Nucleus accumbens (tissue), 56 donors: ENCODE data around the gene MYOT.
"Not testable (repeated sequence)": the region's sequence is repeated elsewhere in the genome, so short reads cannot be mapped to it uniquely, and the experiment has no call there.

Source experiments
- DNase-seq, 56 donors: peaks; one replicate each; lab custom pipeline; 2025; lab: John Stamatoyannopoulos, UW

MYOT gene

DNA sequence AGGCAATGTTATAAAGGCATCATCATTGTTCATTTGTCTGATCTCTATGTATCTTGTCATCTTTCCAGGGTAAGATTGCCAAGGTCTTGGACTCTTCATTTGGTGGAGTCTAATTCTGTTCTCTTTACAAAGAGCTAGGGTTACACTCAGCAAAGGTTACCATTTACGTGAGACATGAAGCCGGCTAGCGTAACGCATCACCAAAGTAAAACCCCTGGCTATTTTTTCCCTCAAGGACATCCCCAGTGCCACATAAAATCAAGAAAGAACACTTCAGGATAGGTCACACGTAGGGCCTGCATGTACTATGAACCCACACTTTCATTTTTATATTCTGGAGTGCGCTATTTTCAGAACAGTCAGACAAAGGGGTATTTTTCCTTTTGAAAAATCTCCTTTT lies 20.0 kb upstream of the MYOT start:
- no peak for DNase-seq

DNA sequence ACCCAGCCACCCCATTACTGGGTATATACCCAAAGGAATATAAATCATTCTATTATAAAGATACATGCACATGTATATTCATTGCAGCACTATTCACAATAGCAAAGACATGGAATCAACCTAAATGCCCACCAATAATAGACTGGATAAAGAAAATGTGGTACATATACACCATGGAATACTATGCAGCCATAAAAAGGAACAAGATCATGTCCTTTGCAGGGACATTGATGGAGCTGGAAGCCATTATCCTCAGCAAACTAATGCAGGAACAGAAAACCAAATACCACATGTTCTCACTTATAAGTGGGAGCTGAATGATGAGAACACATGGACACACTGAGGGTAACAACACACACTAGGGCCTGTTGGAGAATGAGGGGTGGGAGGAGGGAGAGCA lies 14.5 kb upstream of the MYOT start:
- DNase-seq, result not testable (repeated sequence)

DNA sequence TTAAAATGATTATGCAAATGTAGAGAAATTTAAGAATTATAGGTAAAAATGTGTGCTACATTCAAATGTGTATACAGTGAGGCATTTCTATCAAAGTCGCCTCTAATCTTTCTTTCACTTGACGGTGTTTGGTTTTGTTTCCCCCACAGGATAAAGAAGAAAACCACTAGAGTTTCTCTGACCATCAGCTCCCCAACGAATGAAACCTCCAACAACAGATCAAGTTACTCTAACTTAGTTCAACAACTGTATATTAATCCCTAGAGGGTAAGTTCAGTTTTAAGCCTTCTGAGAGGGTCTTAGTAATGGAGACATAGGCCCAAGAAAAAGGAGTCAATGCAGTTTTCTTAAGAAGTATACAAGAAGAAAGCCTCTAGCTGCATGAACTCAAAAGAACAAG lies 11.5 kb upstream of the MYOT start:
- DNase-seq, result no peak

- DNase-seq, result no peak
These were observed 10.5 kb upstream of the MYOT start for GRCh38 chr5:137856916-137857862.

GRCh38 chr5:137858223-137858916 lies 9.3 kb upstream of the MYOT start:
- DNase-seq, result no peak

DNA sequence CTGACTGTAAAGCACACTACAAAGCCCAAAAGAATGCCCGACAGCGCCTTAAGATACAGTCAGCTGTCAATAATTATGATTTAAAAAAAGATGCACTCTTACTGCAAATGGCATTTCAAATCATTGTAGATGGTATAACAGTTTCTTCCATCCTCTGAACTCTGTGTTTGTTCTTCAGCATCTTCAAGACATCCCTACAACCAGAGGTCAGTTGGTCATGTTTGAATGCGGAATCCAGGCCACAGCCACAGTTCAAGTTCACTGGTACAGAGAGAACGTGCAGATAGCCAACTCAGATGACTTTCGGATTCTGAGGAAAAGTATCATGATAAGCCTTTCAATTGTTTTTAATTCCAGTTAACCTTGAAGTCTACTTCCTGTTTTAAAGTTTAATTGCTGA lies 8.7 kb upstream of the MYOT start:
- DNase-seq, result peak in 1 of 56 donors; percentile 16

DNA sequence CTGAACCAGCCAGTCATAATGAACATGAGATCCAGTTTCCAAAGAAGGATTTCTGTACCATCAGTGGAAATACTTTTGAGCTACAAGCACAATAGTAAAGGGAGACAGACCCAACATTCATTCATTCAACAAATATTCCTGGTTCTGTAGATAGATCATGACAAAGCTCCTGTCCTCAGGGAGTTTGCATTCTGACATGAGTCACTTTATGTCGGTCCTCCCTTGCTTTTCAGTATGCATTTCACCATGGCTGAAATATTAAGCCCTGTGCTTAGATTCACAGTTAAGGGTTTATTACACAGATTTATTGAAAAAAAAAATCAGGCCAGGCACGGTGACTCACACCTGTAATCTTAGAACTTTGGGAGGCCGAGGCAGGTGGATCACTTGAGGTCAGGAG lies 5.4 kb upstream of the MYOT start:
- DNase-seq, result no peak

DNA sequence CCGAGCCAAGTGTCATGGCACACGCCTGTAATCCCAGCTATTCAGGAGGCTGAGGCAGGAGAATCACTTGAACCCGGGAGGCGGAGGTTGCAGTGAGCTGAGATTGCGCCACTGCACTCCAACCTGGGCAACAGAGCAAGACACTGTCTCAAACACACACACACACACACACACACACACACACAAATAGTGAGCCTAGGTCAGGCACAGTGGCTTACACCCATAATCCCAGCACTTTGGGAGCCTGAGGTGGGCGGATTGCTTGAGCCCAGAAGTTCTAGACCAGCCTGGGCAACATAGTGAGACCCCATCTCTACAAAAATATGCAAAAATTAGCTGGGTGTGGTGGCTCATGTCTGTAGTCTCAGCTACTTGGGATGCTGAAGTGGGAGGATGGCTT lies 4.0 kb upstream of the MYOT start:
- DNase-seq, result not testable (repeated sequence)

DNA sequence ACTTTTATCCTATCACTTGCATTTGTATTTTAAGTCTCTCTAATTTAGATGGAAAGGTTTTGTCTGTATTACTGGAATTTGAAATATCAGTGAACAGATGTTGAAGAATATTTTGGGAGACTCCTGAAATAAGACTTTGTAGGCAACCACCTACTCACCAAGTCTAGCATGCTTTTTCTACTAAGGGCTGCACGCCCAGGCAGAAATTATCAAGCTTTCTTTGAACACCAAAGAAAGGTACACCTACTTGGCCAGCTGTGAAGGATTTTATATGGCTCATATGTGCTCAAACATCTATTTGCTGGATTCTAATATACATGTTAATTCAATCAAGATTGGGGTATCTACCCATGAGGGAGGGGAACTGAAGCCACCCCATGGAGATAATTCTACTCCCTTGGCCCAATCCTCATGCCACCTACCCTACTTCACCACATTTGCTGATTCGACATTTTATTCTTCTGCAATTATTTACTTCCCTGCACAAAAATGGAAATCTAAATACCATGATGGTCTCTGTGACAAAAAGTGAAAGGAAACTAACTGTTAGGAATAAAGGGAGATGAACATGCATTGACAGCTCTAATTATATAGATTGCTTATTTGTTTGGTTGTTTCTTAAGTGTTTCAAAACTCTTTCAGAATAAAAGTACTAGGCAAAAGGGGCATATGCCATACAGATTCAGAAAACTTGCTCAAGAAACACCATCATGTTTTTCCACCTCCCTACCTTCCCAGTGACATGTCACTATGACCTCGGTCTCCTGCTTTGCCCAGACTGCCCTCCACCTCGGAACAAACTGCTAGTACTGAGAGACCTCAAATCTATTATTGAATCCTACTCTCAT lies 895 bp upstream of the MYOT start:
- DNase-seq, result peak in 5 of 56 donors; percentile 8 to 44 (median 34)

- peak in 4 of 56 donors; percentile 13 to 36 (median 28) for DNase-seq
These were observed 3.1 kb downstream of the MYOT start for GRCh38 chr5:137870647-137871339.

DNA sequence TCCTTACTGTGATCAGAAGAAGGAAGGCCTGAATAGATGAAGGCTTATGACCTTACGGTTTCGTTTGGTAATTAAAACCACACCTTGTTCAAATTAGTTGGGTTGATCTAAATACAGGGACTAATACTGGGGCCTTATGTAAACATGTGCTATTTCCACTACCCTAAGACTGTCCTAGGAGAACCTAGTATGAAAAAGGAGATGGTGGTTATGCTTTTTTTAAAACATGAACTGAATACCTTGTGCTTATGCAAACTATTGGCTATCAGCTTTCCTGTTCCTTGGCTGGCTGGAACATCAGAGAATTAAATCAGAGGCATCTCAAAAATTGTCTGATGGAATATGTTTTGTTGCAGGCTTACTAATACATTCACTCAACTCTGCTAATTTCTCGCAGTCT lies 3.9 kb downstream of the MYOT start:
- DNase-seq, result no peak

GRCh38 chr5:137872466-137872865 lies 4.8 kb downstream of the MYOT start:
- no peak for DNase-seq

GRCh38 chr5:137876101-137876500 lies 8.4 kb downstream of the MYOT start:
- no peak for DNase-seq

GRCh38 chr5:137880313-137880712 lies 12.7 kb downstream of the MYOT start:
- peak in 10 of 56 donors; percentile 14 to 55 (median 40) for DNase-seq

- no peak for DNase-seq
These were observed 20.2 kb downstream of the MYOT start for GRCh38 chr5:137887831-137888230.

GRCh38 chr5:137888466-137888862 lies 20.8 kb downstream of the MYOT start:
- no peak for DNase-seq

GRCh38 chr5:137888863-137889759 lies 21.5 kb downstream of the MYOT start, which contains the start of gene PKD2L2:
Gene PKD2L2 (plus strand): TSS chr5:137889457. CDS start chr5:137889492, 35 bp downstream.
- DNase-seq, result peak in 55 of 56 donors; percentile 26 to 89 (median 75)

DNA sequence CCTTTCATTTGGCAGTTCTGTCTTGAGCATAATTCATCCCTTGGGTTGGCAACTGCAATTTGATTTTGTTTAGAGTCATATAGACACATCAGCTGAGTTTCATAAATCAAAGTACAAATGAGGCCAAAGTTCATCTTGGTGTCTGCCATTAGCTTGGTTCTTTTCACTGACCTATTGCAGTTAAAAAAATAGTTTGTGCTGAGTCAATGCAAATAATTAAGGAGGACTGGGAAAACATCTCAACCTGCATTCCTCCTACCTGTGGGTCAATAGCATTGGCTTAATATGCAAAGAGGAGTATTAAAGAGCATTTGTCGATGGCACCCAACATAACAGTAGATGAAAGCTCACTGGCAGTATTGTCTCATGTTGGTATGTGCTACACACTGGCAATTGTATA lies 23.2 kb downstream of the MYOT start:
- DNase-seq, result no peak

DNA sequence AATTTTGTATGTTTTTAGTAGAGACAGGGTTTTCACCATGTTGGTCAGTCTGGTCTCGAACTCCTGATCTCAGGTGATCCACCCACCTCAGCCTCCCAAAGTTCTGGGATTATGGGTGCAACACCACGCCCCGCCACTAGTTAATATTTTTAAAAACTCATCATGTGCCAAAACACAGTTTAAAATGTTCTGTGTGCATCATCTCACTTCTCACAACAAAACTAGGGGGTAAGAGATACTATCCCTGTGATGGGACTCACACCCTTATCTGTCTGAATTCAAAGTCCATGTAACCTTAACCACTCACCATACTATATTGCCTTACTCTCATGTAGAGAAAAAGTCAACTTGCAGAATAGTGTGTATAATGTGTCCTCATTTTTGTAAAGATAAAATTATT lies 24.2 kb downstream of the MYOT start:
- no peak for DNase-seq
